MV-4-11 (cell line): ENCODE results near the gene TSPY1.
"Not testable (repeated sequence)": the region's sequence is repeated elsewhere in the genome, so short reads cannot be mapped to it uniquely, and the experiment has no call there.

Experiments
- DNase-seq: peaks from one replicate; lab custom pipeline; 2025; lab: John Stamatoyannopoulos, UW

TSPY1 gene, protein sequence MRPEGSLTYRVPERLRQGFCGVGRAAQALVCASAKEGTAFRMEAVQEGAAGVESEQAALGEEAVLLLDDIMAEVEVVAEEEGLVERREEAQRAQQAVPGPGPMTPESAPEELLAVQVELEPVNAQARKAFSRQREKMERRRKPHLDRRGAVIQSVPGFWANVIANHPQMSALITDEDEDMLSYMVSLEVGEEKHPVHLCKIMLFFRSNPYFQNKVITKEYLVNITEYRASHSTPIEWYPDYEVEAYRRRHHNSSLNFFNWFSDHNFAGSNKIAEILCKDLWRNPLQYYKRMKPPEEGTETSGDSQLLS

GRCh38 chrY:9466655-9467054 lies at the start of gene TSPY1:
TSS of gene TSPY1 (plus strand) at chrY:9466955. CDS start at chrY:9467001, 46 bp downstream.
- DNase-seq: not testable (repeated sequence)

GRCh38 chrY:9486967-9487366 lies 20.2 kb downstream of the TSPY1 start, which contains the start of gene TSPY9:
TSS of gene TSPY9 (plus strand) at chrY:9487267. CDS start at chrY:9487313, 46 bp downstream.
- not testable (repeated sequence) for DNase-seq

GRCh38 chrY:9504396-9504795 lies 37.6 kb downstream of the TSPY1 start:
- DNase-seq: not testable (repeated sequence)

- not testable (repeated sequence) for DNase-seq
These were observed 49.5 kb downstream of the TSPY1 start for GRCh38 chrY:9516287-9516686.
